Measurements from ENCODE around the gene HABP2. TPM values are rescaled to one million over a fixed set of nuclear protein-coding genes. Genes with fewer than 3 reads are reported as not detected.

HABP2 gene
- polyA plus RNA-seq, 3 donors = not detected

DNA sequence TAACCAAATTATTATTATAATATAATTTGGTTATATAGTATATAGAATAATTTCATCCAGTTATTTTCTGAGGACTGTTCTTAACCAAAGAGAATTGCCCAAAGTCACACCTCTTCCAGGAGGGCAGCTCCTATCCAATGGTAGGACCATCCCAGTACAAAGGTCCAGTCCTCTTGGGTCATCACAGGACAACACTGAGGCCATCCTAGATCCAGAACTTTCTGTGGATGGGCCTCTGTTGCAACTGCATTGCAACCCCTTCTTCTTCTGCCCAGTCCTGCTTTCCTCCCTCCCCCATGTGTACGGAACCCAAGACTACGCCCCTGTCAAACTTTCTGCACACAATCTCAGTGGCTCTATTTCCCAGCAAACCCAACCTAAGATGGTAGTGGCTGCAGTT lies 5.4 kb upstream of the HABP2 start:
- Histone ChIP-seq H3K36me3 (replicated peaks in 1 of 2; ENCODE audit: control insufficient read depth in 1 of 2, insufficient read depth in 2 of 2, low read length in 2 of 2) (no peaks in the 10 kb centered on the region), H2AFZ (ENCODE audit: insufficient read depth, low read depth, low read length, poor library complexity, severe bottlenecking) (no peak overlapping the region), H3K9ac (ENCODE audit: insufficient read depth, low read length, poor library complexity, severe bottlenecking) (no peak overlapping the region), H3K27ac (ENCODE audit: low read depth in 1 of 2, low read length in 2 of 2) (no peak overlapping the region), H4K20me1 (ENCODE audit: insufficient read depth, low read length) (no peaks in the 10 kb centered on the region), H3K9me3 (replicated peaks in 1 of 2; ENCODE audit: control insufficient read depth in 1 of 2, insufficient read depth in 1 of 2, low read length in 2 of 2) (no peaks in the 10 kb centered on the region), H3K79me2 (ENCODE audit: insufficient read depth, low read length) (no peaks in the 10 kb centered on the region), H3K4me2 (replicated peaks; ENCODE audit: extremely low read depth, low read length, poor library complexity, severe bottlenecking) (no peak overlapping the region), H3K4me3 (replicated peaks in 1 of 3; ENCODE audit: low read depth in 2 of 3, low read length in 3 of 3) (no peak overlapping the region), H3K4me1 (ENCODE audit: control insufficient read depth in 1 of 2, insufficient read depth in 2 of 2, low read length in 2 of 2) (no peaks in the 10 kb centered on the region), H3K27me3 (ENCODE audit: control insufficient read depth in 2 of 2, insufficient read depth in 2 of 2, low read length in 2 of 2) (no peaks in the 10 kb centered on the region)
- Mint-ChIP-seq H3K9me3 (peaks cover 0 to 1% (median 0%) of the 10 kb centered on the region in 7 donors), H3K27ac (no peak overlapping the region), H3K4me1 (no peaks in the 10 kb centered on the region), H3K4me3 (no peak overlapping the region), H3K36me3 (no peaks in the 10 kb centered on the region), H3K27me3 (ENCODE audit: low read depth in 3 of 3) (peaks cover 0 to 4% (median 0%) of the 10 kb centered on the region in 3 donors)
- WGBS (ENCODE audit: insufficient coverage) = no CpG with 5 or more reads among the region's 2 CpGs
- intact Hi-C loops (cut with micrococcal nuclease) = no loop called here
- TF ChIP-seq, protein P1, sequence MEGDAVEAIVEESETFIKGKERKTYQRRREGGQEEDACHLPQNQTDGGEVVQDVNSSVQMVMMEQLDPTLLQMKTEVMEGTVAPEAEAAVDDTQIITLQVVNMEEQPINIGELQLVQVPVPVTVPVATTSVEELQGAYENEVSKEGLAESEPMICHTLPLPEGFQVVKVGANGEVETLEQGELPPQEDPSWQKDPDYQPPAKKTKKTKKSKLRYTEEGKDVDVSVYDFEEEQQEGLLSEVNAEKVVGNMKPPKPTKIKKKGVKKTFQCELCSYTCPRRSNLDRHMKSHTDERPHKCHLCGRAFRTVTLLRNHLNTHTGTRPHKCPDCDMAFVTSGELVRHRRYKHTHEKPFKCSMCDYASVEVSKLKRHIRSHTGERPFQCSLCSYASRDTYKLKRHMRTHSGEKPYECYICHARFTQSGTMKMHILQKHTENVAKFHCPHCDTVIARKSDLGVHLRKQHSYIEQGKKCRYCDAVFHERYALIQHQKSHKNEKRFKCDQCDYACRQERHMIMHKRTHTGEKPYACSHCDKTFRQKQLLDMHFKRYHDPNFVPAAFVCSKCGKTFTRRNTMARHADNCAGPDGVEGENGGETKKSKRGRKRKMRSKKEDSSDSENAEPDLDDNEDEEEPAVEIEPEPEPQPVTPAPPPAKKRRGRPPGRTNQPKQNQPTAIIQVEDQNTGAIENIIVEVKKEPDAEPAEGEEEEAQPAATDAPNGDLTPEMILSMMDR (IDR thresholded peaks at IDR 0.05) = no peak
- DNase-seq = no peak

DNA sequence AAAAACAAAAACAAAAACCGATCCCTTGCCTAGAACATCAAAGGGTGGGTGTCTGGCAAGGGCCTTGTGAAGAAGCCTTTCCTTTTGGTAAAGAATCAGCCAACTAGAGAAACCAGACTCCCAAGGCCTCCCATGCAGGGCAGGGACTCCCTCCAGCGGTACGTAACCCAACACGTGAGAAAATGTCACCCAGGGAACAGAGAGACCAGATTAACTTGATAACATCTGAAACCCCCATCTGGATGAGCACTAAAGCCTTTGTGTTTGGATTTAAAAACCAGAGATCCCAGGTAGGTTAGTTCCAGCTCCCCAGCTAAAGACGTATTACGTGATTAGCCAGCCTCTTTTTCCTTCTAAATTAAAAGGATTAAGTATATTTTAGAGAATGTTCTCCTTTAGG lies 3.0 kb upstream of the HABP2 start:
- Histone ChIP-seq H3K9me3 (replicated peaks in 1 of 2; ENCODE audit: control insufficient read depth in 1 of 2, insufficient read depth in 1 of 2, low read length in 2 of 2) (no peaks in the 10 kb centered on the region), H4K20me1 (ENCODE audit: insufficient read depth, low read length) (no peaks in the 10 kb centered on the region), H3K27me3 (ENCODE audit: control insufficient read depth in 2 of 2, insufficient read depth in 2 of 2, low read length in 2 of 2) (no peaks in the 10 kb centered on the region), H3K4me3 (replicated peaks in 1 of 3; ENCODE audit: low read depth in 2 of 3, low read length in 3 of 3) (no peak overlapping the region), H3K79me2 (ENCODE audit: insufficient read depth, low read length) (no peaks in the 10 kb centered on the region), H3K4me1 (ENCODE audit: control insufficient read depth in 1 of 2, insufficient read depth in 2 of 2, low read length in 2 of 2) (no peaks in the 10 kb centered on the region), H3K4me2 (replicated peaks; ENCODE audit: extremely low read depth, low read length, poor library complexity, severe bottlenecking) (no peak overlapping the region), H2AFZ (ENCODE audit: insufficient read depth, low read depth, low read length, poor library complexity, severe bottlenecking) (no peak overlapping the region), H3K27ac (ENCODE audit: low read depth in 1 of 2, low read length in 2 of 2) (no peak overlapping the region), H3K9ac (ENCODE audit: insufficient read depth, low read length, poor library complexity, severe bottlenecking) (no peak overlapping the region), H3K36me3 (replicated peaks in 1 of 2; ENCODE audit: control insufficient read depth in 1 of 2, insufficient read depth in 2 of 2, low read length in 2 of 2) (no peaks in the 10 kb centered on the region)
- no CpG with 5 or more reads among the region's 6 CpGs for WGBS (ENCODE audit: insufficient coverage)
- Mint-ChIP-seq H3K9me3 (peaks cover 0 to 1% (median 0%) of the 10 kb centered on the region in 7 donors), H3K36me3 (no peaks in the 10 kb centered on the region), H3K4me1 (no peaks in the 10 kb centered on the region), H3K27ac (no peak overlapping the region), H3K27me3 (ENCODE audit: low read depth in 3 of 3) (peaks cover 0 to 6% (median 0%) of the 10 kb centered on the region in 3 donors), H3K4me3 (no peak overlapping the region)
- TF ChIP-seq, protein P1 (IDR thresholded peaks at IDR 0.05) = no peak
- DNase-seq = no peak
- intact Hi-C loops (cut with micrococcal nuclease) = no loop called here

Data from CD14-positive monocyte (primary cell).